K562 (cell line): ENCODE results near the gene NF1. TPM values are rescaled to one million over a fixed set of nuclear protein-coding genes. Genes with fewer than 3 reads are reported as not detected.

ENCODE experiments used
- ARID2 ChIP-seq: fragments of 450-650 bp; IDR thresholded peaks from 2 replicates; pipeline ENCODE4 v1.6.1; 2017; ENCODE audit warnings: antibody characterized with exemption, mild to moderate bottlenecking
- CXXC5 ChIP-seq: fragments of 250-450 bp; sonication (Bioruptor Pico); IDR thresholded peaks from 2 replicates; pipeline ENCODE4 v1.8.0; 2022; ENCODE audit warnings: inconsistent platforms, mild to moderate bottlenecking, moderate library complexity
- DPF2 ChIP-seq: fragments of 450-650 bp; IDR thresholded peaks from 2 replicates; pipeline ENCODE4 v1.6.1; 2016
- GTF2E2 ChIP-seq: fragments of 200-800 bp; sonication (Bioruptor generic); IDR thresholded peaks from 2 replicates; pipeline ENCODE4 v1.6.1; 2016; ENCODE audit warnings: missing genetic modification characterization, missing compliant biosample characterization
- HSF4 ChIP-seq: fragments of 250-450 bp; sonication (Bioruptor Pico); IDR thresholded peaks from 2 replicates; pipeline ENCODE4 v2.1.2; 2022; ENCODE audit warnings: mild to moderate bottlenecking, moderate library complexity, borderline replicate concordance
- LEF1 ChIP-seq: fragments of 450-650 bp; IDR thresholded peaks from 2 replicates; pipeline ENCODE4 v1.6.1; 2016; ENCODE audit warnings: mild to moderate bottlenecking
- MAFK ChIP-seq: IDR thresholded peaks from 2 replicates; pipeline ENCODE4 v1.6.1; 2011; ENCODE audit warnings: low read length, improper control_type of control experiment
- NCOA6 ChIP-seq: fragments of 450-650 bp; IDR thresholded peaks from 2 replicates; pipeline ENCODE4 v1.6.1; 2017; ENCODE audit warnings: mild to moderate bottlenecking
- NFE2 ChIP-seq: IDR thresholded peaks from 2 replicates; pipeline ENCODE4 v1.6.1; 2014; ENCODE audit warnings: antibody characterized with exemption, low read depth
- SIN3A ChIP-seq, 2 experiments: fragments of 150-350 bp in 1 of 2; IDR thresholded peaks; 2 replicates each; pipeline ENCODE4 v1.6.1; 2011 to 2016; ENCODE audit warnings: borderline replicate concordance in 2 of 2, low read depth in 2 of 2, low read length in 2 of 2, mild to moderate bottlenecking in 2 of 2, moderate library complexity in 2 of 2; ENCODE audit not compliant: control insufficient read depth in 1 of 2
- STAT5B ChIP-seq: fragments of 250-450 bp; sonication (Bioruptor Pico); IDR thresholded peaks from 2 replicates; pipeline ENCODE4 v1.8.0; 2021; ENCODE audit warnings: mild to moderate bottlenecking, inconsistent platforms
- TAL1 ChIP-seq: fragments of 450-650 bp; IDR thresholded peaks from 2 replicates; pipeline ENCODE4 v1.6.1; 2016; ENCODE audit warnings: mild to moderate bottlenecking
- TARDBP ChIP-seq: fragments of 450-650 bp; IDR thresholded peaks from 2 replicates; pipeline ENCODE4 v1.6.1; 2016
- ZBTB7A ChIP-seq: IDR thresholded peaks from 2 replicates; pipeline ENCODE4 v1.6.1; 2011; ENCODE audit warnings: low read depth, mild to moderate bottlenecking, low read length, moderate library complexity, borderline replicate concordance; ENCODE audit not compliant: control insufficient read depth
- ZKSCAN1 ChIP-seq: fragments of 150-350 bp; IDR thresholded peaks from 2 replicates; pipeline ENCODE4 v1.6.1; 2016; ENCODE audit warnings: low read depth, low read length
- ZNF133 ChIP-seq: fragments of 250-450 bp; sonication (Bioruptor Pico); IDR thresholded peaks from 2 replicates; pipeline ENCODE4 v1.4.0; 2020; ENCODE audit warnings: mild to moderate bottlenecking
- ZNF644 ChIP-seq: fragments of 200-800 bp; sonication (Bioruptor generic); IDR thresholded peaks from 2 replicates; pipeline ENCODE4 v1.6.1; 2016; ENCODE audit warnings: low read depth, missing genetic modification characterization, missing compliant biosample characterization
- ZZZ3 ChIP-seq: fragments of 450-650 bp; IDR thresholded peaks from 2 replicates; pipeline ENCODE4 v1.6.1; 2016; ENCODE audit warnings: antibody characterized with exemption, mild to moderate bottlenecking, moderate library complexity
- polyA plus RNA-seq, 8 experiments: library from polyadenylated mRNA; depleted of rRNA in 4 of 8; stranded (reverse) in 5 of 8; unstranded in 3 of 8; fragments of >200 nt; fragmentation: Nextera tagmentation in 2 of 8; fragmentation: Illumina TruSeq in 1 of 8; extraction: Ambion mirVana in 2 of 8; extraction: Trizol in 1 of 8; gene quantifications; 2 replicates each; pipeline versions ENCODE4 v1.2.1 to v1.2.3, GENCODE V29; 2011 to 2014; ENCODE audit warnings: inconsistent platforms in 1 of 8, missing spikeins in 1 of 8
- total RNA-seq, 7 experiments: library from RNA; depleted of rRNA in 6 of 7; stranded (reverse); fragments of >200 nt in 6 of 7; fragmentation: Illumina TruSeq in 2 of 7; extraction: Trizol in 2 of 7; gene quantifications; 2 replicates each; pipeline versions ENCODE4 v1.2.1 to v1.2.3, GENCODE V29; 2011 to 2021; ENCODE audit warnings: low replicate concordance in 1 of 7
- TF ChIP-seq, protein P1 (sequence below): sonication (generic); formaldehyde crosslinking; IDR thresholded peaks from 2 replicates; pipeline ENCODE4 v1.8.0; 2023; ENCODE audit warnings: mild to moderate bottlenecking, missing genetic modification reagents
- TF ChIP-seq, protein P2 (sequence below): sonication (generic); formaldehyde crosslinking; IDR thresholded peaks from 2 replicates; pipeline ENCODE4 v1.8.1; 2022; ENCODE audit warnings: missing genetic modification reagents
- TF ChIP-seq, protein P3 (sequence below): fragments of 250-450 bp; sonication (Bioruptor Pico); IDR thresholded peaks from 2 replicates; pipeline ENCODE4 v1.8.0; 2021; ENCODE audit warnings: borderline replicate concordance, mild to moderate bottlenecking, moderate library complexity; ENCODE audit not compliant: poor library complexity, severe bottlenecking
- TF ChIP-seq, protein P4 (sequence below): fragments of 250-450 bp; sonication (Bioruptor Pico); IDR thresholded peaks from 2 replicates; pipeline ENCODE4 v1.5.0; 2020; ENCODE audit warnings: mild to moderate bottlenecking

The NF1 gene
- total and polyA plus RNA-seq, 9 of the 15 experiments (the other 6 are each of a cell fraction or from before 2014, with no cell fraction given) = 3.4 to 41.9 (median 24.3) TPM

DNA sequence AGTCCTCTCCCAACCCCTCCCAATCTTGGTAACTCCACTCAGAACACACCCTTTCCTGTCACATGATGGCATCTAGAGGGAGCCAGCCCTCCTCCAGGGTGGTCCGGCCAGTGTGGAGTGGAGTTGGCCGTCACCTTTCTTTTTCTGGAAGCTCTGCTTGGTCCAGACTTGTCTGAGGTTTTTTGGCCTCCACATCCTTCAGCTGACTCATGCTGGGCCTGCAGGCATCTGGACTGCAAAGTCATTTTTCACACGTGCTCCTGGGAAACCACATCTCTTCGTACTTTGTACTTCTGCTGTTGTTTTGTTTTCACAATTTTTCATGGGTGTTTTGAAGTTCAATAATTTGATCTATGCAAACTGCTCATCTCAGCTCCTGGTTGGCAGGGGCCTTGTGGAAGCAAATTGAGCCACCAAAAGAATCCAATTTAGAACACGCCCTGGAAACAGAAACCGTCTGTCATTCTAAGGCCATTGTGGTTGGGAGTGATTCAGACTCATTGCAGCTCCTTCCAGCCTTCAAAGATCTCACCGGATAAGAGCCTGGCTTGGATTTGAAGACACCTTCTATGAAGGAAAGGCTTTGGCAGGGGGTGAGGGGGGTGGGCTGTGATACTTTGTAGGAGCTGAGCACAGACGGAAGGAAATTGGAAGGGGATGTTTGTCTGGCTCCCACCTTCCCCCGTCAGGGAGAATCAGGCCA lies 42.4 kb upstream of the NF1 start (continued):
- TF ChIP-seq, protein P1, sequence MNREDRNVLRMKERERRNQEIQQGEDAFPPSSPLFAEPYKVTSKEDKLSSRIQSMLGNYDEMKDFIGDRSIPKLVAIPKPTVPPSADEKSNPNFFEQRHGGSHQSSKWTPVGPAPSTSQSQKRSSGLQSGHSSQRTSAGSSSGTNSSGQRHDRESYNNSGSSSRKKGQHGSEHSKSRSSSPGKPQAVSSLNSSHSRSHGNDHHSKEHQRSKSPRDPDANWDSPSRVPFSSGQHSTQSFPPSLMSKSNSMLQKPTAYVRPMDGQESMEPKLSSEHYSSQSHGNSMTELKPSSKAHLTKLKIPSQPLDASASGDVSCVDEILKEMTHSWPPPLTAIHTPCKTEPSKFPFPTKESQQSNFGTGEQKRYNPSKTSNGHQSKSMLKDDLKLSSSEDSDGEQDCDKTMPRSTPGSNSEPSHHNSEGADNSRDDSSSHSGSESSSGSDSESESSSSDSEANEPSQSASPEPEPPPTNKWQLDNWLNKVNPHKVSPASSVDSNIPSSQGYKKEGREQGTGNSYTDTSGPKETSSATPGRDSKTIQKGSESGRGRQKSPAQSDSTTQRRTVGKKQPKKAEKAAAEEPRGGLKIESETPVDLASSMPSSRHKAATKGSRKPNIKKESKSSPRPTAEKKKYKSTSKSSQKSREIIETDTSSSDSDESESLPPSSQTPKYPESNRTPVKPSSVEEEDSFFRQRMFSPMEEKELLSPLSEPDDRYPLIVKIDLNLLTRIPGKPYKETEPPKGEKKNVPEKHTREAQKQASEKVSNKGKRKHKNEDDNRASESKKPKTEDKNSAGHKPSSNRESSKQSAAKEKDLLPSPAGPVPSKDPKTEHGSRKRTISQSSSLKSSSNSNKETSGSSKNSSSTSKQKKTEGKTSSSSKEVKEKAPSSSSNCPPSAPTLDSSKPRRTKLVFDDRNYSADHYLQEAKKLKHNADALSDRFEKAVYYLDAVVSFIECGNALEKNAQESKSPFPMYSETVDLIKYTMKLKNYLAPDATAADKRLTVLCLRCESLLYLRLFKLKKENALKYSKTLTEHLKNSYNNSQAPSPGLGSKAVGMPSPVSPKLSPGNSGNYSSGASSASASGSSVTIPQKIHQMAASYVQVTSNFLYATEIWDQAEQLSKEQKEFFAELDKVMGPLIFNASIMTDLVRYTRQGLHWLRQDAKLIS (CRISPR knock-in tag) = no peak
- TF ChIP-seq MAFK (peak; percentile 77), NCOA6 (no peak), TAL1 (no peak), CXXC5 (CRISPR knock-in tag) (peak; percentile 49; the same call in 1 of the 2 replicates), NFE2 (peak; percentile 90), ZNF644 (tag) (no peak), ARID2 (no peak), GTF2E2 (no peak), STAT5B (no peak), TARDBP (no peak), ZBTB7A (no peak; the same call in 1 of the 2 replicates), LEF1 (no peak; the same call in none of the 2 replicates), ZZZ3 (no peak), DPF2 (peak; percentile 89), SIN3A (IDR thresholded peaks at IDR 0.05; ENCODE audit: borderline replicate concordance in 2 of 2, control insufficient read depth in 1 of 2, low read depth in 2 of 2, low read length in 2 of 2) (0 out of 4 replicates have a peak, but pooled peaks of 1 of the 2 experiments have one; percentile 7), ZKSCAN1 (no peak), ZNF133 (CRISPR knock-in tag) (no peak), HSF4 (no peak)
- TF ChIP-seq, protein P2, sequence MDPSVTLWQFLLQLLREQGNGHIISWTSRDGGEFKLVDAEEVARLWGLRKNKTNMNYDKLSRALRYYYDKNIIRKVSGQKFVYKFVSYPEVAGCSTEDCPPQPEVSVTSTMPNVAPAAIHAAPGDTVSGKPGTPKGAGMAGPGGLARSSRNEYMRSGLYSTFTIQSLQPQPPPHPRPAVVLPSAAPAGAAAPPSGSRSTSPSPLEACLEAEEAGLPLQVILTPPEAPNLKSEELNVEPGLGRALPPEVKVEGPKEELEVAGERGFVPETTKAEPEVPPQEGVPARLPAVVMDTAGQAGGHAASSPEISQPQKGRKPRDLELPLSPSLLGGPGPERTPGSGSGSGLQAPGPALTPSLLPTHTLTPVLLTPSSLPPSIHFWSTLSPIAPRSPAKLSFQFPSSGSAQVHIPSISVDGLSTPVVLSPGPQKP (CRISPR knock-in tag) = no peak
- TF ChIP-seq, protein P3, sequence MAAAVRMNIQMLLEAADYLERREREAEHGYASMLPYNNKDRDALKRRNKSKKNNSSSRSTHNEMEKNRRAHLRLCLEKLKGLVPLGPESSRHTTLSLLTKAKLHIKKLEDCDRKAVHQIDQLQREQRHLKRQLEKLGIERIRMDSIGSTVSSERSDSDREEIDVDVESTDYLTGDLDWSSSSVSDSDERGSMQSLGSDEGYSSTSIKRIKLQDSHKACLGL (CRISPR knock-in tag) = no peak
- TF ChIP-seq, protein P4, sequence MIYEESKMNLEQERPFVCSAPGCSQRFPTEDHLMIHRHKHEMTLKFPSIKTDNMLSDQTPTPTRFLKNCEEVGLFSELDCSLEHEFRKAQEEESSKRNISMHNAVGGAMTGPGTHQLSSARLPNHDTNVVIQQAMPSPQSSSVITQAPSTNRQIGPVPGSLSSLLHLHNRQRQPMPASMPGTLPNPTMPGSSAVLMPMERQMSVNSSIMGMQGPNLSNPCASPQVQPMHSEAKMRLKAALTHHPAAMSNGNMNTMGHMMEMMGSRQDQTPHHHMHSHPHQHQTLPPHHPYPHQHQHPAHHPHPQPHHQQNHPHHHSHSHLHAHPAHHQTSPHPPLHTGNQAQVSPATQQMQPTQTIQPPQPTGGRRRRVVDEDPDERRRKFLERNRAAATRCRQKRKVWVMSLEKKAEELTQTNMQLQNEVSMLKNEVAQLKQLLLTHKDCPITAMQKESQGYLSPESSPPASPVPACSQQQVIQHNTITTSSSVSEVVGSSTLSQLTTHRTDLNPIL (CRISPR knock-in tag) = no peak
